ENCODE data around the gene PC. TPM values are rescaled to one million over a fixed set of nuclear protein-coding genes. Genes with fewer than 3 reads are reported as not detected.

PC gene
- polyA plus RNA-seq, 3 donors from 2014 or later = 3.7 to 4.2 TPM; not detected in 1

DNA sequence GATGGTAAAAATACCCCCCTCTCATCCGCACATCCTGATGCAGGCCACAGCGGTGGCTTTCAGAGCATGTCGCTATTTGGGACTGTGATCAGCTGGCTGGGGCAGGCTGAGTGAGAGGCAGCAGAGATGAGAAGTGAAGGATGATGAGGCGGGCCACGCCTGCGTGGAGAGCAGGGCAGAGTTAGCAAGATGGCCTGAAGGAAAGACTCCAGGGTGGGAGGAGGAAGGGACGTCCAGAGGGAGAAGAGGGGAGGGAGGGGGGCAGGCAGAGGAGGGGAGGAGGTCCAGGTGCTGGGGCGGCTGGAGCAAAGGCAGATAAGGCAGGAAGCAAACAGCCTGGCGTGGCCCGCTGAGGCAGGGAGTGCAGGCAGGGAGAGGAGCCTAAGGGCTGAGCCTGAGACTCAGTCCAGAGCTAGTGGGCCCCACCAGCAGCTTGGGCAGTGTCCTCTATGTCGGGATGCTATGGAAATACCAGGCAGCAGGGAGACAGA is 72.2 kb downstream of the PC start:
- Mint-ChIP-seq H3K27ac (peak overlapping the region in 1 of 6 donors; percentile 43), H3K27me3 (ENCODE audit: low read depth in 3 of 3) (peaks cover 0 to 5% (median 2%) of the 10 kb centered on the region in 3 donors), H3K4me3 (no peak overlapping the region), H3K9me3 (no peaks in the 10 kb centered on the region), H3K4me1 (peaks cover 0 to under 1% of the 10 kb centered on the region in 2 donors), H3K36me3 (no peaks in the 10 kb centered on the region)
- DNase-seq = no peak

DNA sequence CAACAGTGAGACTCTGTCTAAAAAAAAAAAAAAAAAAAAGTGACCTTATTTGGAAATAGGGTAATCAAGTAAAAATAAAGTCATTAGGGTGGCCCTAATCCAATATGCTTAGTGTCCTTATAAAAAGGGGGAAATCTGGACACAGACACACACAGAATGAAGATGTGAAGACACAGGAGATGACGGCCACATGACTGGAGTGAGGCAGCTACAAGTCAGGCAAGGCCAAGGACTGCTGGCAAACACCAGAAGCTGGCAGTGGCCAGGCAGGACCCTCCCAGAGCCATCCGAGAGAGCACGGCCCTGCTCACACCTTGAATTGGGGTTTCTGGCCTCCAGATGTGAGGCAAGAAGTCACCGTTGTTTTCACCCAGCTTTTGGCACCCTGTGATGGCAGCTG is 72.7 kb downstream of the PC start:
- no peak overlapping the region for H3K27ac Mint-ChIP-seq
- H3K36me3 Mint-ChIP-seq = no peaks in the 10 kb centered on the region
- H3K27me3 Mint-ChIP-seq (ENCODE audit: low read depth in 3 of 3) = peaks cover 0 to 5% (median 2%) of the 10 kb centered on the region in 3 donors
- no peak overlapping the region for H3K4me3 Mint-ChIP-seq
- no peak for DNase-seq
- H3K9me3 Mint-ChIP-seq = no peaks in the 10 kb centered on the region
- H3K4me1 Mint-ChIP-seq = peaks cover 0 to 4% of the 10 kb centered on the region in 2 donors

DNA sequence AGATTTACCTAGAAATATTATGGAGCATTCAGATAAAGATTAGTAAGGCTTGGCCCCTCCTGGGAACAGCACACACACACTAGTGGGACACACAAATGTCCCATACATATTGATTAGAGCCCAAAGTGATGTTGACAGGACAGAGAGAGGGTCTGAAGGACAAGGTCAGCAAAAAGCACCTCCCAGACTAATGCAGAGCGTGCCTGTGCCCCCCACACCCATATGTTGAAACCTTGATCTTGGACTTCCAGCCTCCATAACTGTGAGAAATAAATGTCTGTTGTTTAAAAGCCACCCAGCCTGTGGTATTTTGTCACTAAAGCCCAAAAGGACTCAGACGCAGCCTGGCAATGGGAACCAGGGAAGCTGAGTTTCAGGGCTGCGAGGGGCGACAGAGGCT is 73.7 kb downstream of the PC start:
- Mint-ChIP-seq H3K27me3 (ENCODE audit: low read depth in 3 of 3) (peaks cover 0 to 5% (median 2%) of the 10 kb centered on the region in 3 donors), H3K9me3 (no peaks in the 10 kb centered on the region), H3K27ac (no peak overlapping the region), H3K4me3 (no peak overlapping the region), H3K4me1 (peaks cover 0 to 6% of the 10 kb centered on the region in 2 donors), H3K36me3 (no peaks in the 10 kb centered on the region)
- DNase-seq = no peak

DNA sequence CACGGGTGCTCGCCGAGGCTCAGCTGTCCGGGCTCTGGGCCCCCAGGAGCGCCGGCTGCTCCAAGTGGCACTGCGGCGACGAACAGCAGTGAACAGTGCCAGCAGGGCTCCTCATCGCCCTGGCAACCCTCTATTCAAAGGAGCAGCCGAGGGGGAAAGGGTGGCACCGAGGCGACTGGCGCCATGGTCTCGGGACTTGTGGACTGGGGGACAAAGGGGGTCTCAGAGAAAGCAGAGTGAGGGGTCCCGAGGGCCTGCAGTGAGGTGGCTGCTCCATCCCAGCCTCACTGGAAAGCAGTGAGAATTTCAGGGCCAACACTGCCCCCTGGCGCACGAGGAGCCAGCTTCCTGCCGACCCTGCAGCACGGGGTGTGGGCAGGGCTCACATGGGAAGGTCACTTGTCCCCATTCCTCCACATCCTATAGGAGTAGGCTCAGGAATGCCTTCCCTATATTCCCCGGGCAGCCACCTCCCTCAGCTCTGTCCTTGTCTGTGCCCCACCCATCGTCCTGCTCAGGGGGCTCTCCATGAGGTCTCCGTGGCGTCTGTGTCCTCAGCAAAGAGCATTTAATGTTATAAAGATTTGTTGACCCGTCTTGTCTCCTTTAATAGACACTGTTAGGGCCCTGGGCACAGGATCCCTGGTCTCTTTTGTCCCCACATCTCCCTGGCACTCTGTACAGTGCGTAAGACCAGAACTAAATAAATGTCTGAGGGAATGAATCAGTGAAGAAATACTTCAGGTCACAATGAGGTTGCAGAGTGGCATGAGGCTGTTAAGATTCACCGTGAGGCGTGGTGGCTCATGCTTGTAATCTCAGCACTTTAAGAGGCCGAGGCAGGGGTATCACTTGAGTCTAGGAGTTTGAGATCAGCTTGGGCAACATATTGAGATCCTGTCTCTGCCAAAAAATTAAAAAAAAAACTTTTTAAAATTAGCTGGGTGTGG is 74.9 kb downstream of the PC start:
- H3K27me3 Mint-ChIP-seq (ENCODE audit: low read depth in 3 of 3) = peaks cover 0 to 5% (median 2%) of the 10 kb centered on the region in 3 donors
- H3K36me3 Mint-ChIP-seq = no peaks in the 10 kb centered on the region
- peak; percentile 23 to 41 (median 29) for DNase-seq
- no peak overlapping the region for H3K4me3 Mint-ChIP-seq
- H3K27ac Mint-ChIP-seq = no peak overlapping the region
- peaks cover 0 to 6% of the 10 kb centered on the region in 2 donors for H3K4me1 Mint-ChIP-seq
- H3K9me3 Mint-ChIP-seq = no peaks in the 10 kb centered on the region

DNA sequence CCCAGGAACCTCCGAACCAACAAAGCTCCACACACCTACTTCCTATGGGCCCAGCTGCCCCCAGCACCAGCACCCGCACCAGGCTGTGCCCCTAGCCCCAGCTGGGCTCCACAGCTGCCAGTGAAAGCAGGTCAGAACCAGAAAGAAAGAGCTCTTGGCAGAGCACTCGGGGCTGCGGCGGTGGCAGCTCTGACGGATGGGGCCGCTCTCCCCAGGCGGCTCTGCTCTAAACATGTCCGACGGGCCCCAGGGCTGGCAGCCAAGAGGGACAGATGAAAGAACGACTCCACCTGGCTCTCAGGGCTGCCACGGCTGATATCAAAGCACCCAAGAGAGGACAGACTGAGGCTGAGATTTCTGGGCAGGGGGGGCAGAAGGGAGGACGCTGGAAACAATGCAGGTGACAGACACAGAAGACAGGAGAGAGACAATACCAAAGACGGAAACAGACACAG is 75.6 kb downstream of the PC start:
- no peak for DNase-seq
- Mint-ChIP-seq H3K9me3 (no peaks in the 10 kb centered on the region), H3K36me3 (no peaks in the 10 kb centered on the region), H3K4me1 (peaks cover 0 to 6% of the 10 kb centered on the region in 2 donors), H3K4me3 (no peak overlapping the region), H3K27ac (no peak overlapping the region), H3K27me3 (ENCODE audit: low read depth in 3 of 3) (peaks cover 0 to 5% (median 2%) of the 10 kb centered on the region in 3 donors)

DNA sequence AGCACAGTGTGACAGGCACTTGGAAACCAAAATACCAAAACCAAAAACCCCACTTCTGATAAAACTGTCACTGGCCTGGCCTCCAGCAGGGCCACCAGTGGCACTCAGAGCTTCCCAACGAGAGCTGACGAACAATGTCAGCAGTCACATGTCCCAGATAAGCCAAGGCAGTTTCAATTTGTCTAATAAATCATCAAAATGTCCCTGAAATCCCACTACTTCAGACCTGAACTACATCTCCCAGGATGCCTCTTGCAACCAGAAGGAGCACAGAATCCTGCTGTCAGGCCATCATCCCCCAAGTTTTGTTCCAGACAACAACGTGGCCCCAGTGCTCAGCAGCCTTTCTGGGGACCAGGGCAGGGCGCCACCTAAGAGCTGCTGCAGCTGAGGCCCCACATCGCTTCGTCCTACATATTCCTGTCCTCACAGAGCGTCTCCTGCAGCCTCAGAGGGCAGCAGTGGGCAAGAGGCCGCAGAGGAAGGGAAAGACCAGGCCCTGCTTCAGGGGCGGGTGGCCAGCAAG is 76.2 kb downstream of the PC start:
- no peak for DNase-seq
- H3K4me3 Mint-ChIP-seq = no peak overlapping the region
- H3K27ac Mint-ChIP-seq = no peak overlapping the region
- peaks cover 0 to 5% (median 2%) of the 10 kb centered on the region in 3 donors for H3K27me3 Mint-ChIP-seq (ENCODE audit: low read depth in 3 of 3)
- H3K36me3 Mint-ChIP-seq = no peaks in the 10 kb centered on the region
- H3K4me1 Mint-ChIP-seq = peaks cover 0 to 6% of the 10 kb centered on the region in 2 donors
- H3K9me3 Mint-ChIP-seq = no peaks in the 10 kb centered on the region

DNA sequence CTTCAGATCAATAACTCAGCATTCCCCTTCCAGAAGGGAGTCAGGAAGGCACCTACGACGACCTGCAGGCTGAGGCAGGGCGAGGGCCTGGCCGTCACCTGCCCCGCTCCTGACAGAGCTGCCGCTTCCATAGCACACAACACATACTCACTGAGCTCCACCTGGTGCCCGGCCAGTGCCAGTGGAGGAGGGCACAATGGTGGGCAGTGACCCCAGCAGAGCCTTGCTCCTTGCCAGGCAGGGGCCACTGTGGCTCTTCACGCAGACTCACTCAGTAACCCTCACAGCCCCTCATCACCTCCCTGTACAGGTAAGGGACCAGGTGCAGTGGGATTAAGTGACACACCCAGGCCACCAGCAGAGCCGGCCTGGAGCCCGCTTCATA is 76.7 kb downstream of the PC start:
- H3K9me3 Mint-ChIP-seq = no peaks in the 10 kb centered on the region
- H3K36me3 Mint-ChIP-seq = no peaks in the 10 kb centered on the region
- no peak overlapping the region for H3K27ac Mint-ChIP-seq
- peaks cover 0 to 6% of the 10 kb centered on the region in 2 donors for H3K4me1 Mint-ChIP-seq
- DNase-seq = no peak
- peaks cover 0 to 5% (median 1%) of the 10 kb centered on the region in 3 donors for H3K27me3 Mint-ChIP-seq (ENCODE audit: low read depth in 3 of 3)
- H3K4me3 Mint-ChIP-seq = no peak overlapping the region

DNA sequence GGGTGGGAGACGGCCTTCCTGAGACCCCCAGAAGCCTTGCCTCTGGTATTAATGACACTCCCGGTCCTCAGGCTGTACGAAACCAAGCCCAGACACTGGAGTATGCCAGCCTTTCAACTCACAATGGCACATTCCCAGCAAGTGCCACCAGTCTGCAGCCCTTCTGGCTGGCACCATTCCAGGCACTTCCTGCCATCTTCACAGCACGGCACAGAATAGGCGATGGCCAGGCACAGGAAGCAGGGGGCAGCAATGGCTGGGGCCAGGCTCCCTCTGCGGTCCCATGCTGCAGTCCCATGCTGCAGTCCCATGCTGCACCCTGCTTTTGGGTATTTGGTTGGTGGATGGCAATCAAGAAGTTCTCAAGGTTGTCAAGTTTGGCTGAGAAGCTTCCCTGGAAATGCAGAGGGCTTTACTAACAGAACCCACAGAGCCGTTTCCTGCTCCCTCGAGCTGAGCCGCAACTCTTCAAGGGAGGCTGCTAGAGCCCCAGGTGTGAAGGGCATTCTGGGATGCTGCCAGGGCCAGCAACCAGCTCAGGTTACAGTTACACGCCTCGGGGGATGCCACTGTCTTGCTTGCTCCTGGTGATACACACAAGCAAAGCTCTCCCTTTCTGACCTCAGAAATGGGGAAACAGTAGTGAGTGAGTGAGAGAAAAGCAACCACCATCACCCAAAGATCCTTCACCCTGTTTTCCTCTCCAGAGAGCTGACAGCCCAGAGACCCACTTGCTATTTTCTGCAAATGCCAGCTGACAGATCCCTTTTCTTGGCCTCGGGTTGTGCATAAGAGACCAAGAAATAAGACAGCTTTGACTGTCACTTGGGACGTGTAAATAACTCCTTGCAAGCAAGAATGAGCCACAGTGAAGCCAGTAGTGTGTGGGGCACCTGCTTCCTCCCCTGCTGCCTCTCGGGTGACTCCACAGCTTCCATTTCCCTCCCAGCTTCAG is 77.4 kb downstream of the PC start:
- Mint-ChIP-seq H3K27ac (no peak overlapping the region), H3K36me3 (no peaks in the 10 kb centered on the region), H3K4me1 (peaks cover 0 to 6% of the 10 kb centered on the region in 2 donors), H3K27me3 (ENCODE audit: low read depth in 3 of 3) (peaks cover 0 to 3% (median 0%) of the 10 kb centered on the region in 3 donors), H3K4me3 (no peak overlapping the region), H3K9me3 (no peaks in the 10 kb centered on the region)
- no peak for DNase-seq

DNA sequence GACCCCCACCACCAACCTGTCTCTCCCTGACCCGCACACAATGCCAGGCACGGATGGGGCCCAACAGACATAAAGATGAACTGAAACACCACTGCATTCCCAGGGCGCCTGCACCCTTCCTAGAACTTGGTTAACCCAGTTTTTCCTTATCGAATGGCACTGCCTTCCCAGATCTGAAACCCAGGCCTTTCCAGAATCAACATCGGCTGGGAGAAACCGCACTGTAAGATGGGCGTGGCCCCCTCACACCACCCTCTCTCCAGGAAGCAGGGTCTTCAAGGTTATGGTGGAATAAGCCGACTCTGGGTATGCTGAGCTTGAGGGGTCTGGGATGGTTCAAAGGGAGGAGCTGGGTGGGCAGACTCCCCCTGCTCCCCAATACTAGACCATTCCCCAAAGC is 78.2 kb downstream of the PC start:
- Mint-ChIP-seq H3K27me3 (ENCODE audit: low read depth in 3 of 3) (peaks cover 0 to 1% (median 0%) of the 10 kb centered on the region in 3 donors), H3K4me1 (peaks cover 0 to 6% of the 10 kb centered on the region in 2 donors), H3K9me3 (no peaks in the 10 kb centered on the region), H3K4me3 (no peak overlapping the region), H3K36me3 (no peaks in the 10 kb centered on the region), H3K27ac (no peak overlapping the region)
- DNase-seq = no peak

DNA sequence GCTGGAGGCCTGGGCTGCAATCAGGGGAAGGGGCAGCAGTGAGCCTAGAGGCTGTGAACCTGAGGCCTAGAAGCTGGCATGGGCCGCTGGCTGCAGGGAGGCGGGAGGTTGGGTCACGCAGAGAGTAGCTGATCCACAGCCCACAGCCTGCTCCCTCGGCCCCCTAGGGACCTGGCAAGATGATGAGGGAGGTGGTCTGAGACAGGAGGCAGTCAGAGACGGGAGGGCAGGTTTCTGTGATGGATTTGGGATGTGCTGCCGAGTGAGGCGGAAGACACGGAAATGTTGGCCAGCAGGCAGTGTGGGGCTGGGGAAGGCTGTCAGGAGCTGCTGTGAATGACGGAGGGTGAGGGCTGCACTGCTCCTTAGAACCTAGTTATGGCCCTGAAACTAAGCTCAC is 78.6 kb downstream of the PC start:
- H3K4me1 Mint-ChIP-seq = peaks cover 0 to 6% of the 10 kb centered on the region in 2 donors
- no peaks in the 10 kb centered on the region for H3K36me3 Mint-ChIP-seq
- no peak overlapping the region for H3K4me3 Mint-ChIP-seq
- no peak overlapping the region for H3K27ac Mint-ChIP-seq
- H3K27me3 Mint-ChIP-seq (ENCODE audit: low read depth in 3 of 3) = peaks cover 0 to 2% (median 1%) of the 10 kb centered on the region in 3 donors
- H3K9me3 Mint-ChIP-seq = no peaks in the 10 kb centered on the region
- DNase-seq = no peak

DNA sequence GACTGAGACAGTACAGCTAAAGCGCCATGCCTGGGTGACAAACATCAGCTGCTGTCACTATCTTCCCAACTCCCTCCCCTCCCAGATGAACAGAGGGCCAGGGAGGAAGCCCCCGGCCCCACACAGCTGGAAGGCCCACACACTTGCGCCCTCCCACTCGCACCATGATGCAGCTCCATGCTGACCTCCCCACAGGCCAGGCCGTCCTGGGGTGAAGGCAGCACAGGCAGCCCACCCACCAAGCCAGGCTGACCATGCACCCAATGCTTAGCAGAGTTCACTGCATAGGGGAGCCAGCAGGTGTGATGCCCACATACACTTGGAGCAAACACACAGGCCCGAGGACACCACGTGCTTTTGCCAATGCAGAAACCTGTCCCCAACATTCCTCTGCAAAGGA is 79.2 kb downstream of the PC start:
- Mint-ChIP-seq H3K4me3 (no peak overlapping the region), H3K27me3 (ENCODE audit: low read depth in 3 of 3) (peaks cover 0 to 2% (median 1%) of the 10 kb centered on the region in 3 donors), H3K9me3 (no peaks in the 10 kb centered on the region), H3K27ac (no peak overlapping the region), H3K4me1 (peaks cover 0 to 6% of the 10 kb centered on the region in 2 donors), H3K36me3 (no peaks in the 10 kb centered on the region)
- DNase-seq = no peak

DNA sequence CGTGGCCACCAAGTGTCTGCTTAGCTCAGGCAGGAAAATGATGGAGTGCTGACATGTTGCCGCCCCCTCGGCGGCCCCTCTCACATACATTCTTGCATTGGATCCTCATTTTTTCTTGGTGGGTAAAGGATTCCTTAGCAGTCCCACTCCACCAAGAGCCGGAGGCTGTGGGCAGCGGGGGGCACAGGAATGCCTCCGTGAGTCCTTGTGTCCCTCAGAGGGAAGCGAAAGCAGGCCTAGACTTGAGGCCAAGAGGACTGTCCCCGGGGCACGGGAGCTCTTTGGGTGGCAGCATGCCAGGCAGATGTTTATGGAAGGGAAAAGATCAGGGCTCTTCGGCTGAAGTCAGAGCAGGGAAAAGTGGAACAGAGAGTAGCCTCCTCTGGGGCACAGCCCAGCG is 79.7 kb downstream of the PC start:
- DNase-seq = no peak
- Mint-ChIP-seq H3K36me3 (no peaks in the 10 kb centered on the region), H3K9me3 (no peaks in the 10 kb centered on the region), H3K4me3 (no peak overlapping the region), H3K27ac (no peak overlapping the region), H3K4me1 (peaks cover 0 to 6% of the 10 kb centered on the region in 2 donors), H3K27me3 (ENCODE audit: low read depth in 3 of 3) (peaks cover 0 to 2% (median 1%) of the 10 kb centered on the region in 3 donors)

DNA sequence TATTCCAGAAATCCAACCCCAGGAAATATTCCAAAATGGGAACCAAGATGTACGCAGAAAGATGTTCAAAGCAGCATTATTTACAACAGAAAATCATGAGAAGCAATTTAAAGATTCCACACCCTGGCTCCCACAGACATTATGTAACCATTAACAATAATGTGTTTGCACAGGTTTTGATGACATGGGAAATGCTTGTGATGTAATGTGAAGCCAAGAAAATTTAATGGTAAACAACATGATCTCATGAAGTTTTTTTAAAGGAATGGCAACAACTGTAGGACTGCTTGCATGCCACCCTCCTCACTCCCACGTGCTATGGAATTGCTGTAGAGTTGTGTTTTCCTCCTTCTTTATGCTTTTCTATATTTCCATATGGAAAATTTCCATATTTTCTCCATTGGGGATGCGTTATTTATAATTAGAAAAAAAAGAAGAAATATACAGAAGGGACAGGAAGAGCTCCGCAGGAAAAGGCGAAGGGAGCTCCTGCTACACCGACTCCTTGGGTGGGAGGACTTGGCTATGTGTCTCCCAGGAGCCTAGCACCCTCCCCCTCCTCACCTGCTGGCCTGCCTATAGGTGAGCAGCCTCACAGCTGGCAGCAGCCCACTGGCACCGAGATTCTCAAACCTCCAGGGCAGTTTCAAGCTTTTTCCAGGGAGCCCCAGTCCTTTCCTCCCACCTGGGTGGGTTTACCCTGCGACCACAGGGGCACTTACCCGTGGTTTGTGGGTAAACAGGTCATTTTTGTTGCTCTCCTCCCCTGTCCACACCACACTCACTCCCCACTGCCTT is 80.4 kb downstream of the PC start:
- no peak overlapping the region for H3K27ac Mint-ChIP-seq
- H3K4me3 Mint-ChIP-seq = no peak overlapping the region
- peaks cover 0 to 6% of the 10 kb centered on the region in 2 donors for H3K4me1 Mint-ChIP-seq
- H3K9me3 Mint-ChIP-seq = no peaks in the 10 kb centered on the region
- no peaks in the 10 kb centered on the region for H3K36me3 Mint-ChIP-seq
- DNase-seq = no peak
- H3K27me3 Mint-ChIP-seq (ENCODE audit: low read depth in 3 of 3) = peaks cover 0 to 2% (median 1%) of the 10 kb centered on the region in 3 donors

Measured in immature natural killer cell (primary cell).